Right ventricle myocardium superior (tissue), 1 donor: ENCODE data around the gene ACER3. TPM values are rescaled to one million over a fixed set of nuclear protein-coding genes. Genes with fewer than 3 reads are reported as not detected.
A peak's percentile ranks its signal among the peaks of the same experiment; 100 is the strongest.
"Not testable (repeated sequence)": the region's sequence is repeated elsewhere in the genome, so short reads cannot be mapped to it uniquely, and the experiment has no call there.

ENCODE experiments used
- ATAC-seq: fragments of 200-7000 bp; cut with Tn5 transposase; one replicate; pipeline ENCODE4 v1.9.1; 2020; ENCODE audit warnings: mild to moderate bottlenecking; ENCODE audit not compliant: poor library complexity
- DNase-seq: peaks from one replicate; pipeline ENCODE4 v3.0.0-alpha.2; 2020
- intact Hi-C: fragments of 100-400 bp; cut with DNase I; formaldehyde crosslinking; loops from one replicate; pipeline ENCODE4 v1.11.2; 2022
- total RNA-seq: library from RNA; stranded (reverse); fragmentation: NEBNext Ultra II Directional; extraction: Animal tissue kit (Norgen Biotek cat#: 25700); gene quantifications from one replicate; pipeline ENCODE4 v1.2.1, GENCODE V29; 2021
- donor health status: DM: no; HTN: yes; CAD: no; lungs with severe emphysema.

Gene ACER3
- total RNA-seq, 1 donor from 2014 or later, result 10.3 TPM

DNA sequence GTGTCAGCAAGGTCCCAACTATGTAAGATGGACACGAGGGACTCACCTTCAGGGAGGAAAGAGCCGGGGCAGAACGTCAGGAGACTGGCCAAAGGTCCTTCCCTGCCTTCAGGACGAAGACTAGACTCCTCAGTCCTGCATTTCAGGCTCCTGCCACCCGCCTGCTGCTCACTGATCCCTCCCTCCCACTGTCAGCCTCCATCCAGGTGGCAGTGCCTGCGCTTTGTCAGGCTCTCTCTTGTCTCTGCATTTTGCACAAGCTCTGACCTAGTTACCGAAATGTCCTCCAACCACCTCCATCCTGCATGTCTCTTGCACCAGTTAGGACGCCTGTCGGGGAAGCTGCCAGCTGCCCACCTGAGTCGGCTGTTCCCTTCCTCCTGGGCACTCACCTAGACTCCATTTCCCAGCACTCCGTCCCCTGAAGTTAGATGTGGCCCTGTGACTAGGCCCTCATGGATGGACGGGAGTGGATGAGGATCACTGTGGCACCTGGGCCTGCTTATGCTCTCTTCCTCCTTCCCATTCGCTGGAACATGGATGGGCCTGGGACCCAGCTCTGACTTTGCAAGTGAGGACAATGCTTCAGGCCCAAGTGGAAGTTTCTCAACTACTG, 181.5 kb downstream of the ACER3 start:
- no peak for DNase-seq
- ATAC-seq, result no peak
- intact Hi-C loops, result no loop called here

DNA sequence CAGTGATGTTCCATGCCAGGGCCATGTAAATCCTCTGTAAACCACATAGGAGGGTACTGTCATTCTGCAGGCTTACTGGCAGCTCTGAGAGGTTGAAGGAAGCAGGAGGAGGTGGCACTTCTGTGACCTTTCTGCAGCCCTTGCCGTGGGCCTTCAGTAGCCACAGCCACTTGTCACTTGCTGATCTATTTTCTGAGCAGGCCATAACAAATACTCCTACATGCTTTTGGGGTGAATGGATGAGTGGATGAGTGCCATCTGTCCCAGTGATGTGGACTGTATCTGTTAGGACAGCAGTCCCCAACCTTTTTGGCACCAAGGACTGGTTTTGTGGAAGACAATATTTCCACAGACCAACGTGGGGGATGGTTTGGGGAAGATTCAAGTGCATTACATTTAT, 183.6 kb downstream of the ACER3 start:
- intact Hi-C loops, result no loop called here
- no peak for DNase-seq

DNA sequence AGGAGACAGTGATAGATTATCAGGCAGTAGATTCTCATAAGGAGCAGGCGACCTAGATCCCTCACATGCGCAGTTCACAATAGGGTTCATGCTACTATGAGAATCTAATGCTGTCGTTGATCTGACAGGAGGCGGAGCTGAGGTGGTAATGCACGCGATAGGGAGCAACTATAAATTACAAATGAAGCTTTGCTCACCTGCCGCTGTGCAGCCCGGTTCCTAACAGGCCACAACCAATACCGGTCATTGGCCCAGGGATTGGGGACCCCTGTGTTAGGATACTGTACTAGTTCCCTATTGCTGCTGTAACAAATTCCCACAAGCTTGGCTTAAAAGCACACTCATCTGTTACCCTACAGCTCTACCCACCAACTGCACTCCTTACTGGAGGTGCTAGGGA, 184.2 kb downstream of the ACER3 start:
- intact Hi-C loops, result no loop called here
- DNase-seq (no peak), ATAC-seq (no peak)

More for the DNA sequence above, 183.6 kb downstream of the ACER3 start:
- ATAC-seq, result no peak

DNA sequence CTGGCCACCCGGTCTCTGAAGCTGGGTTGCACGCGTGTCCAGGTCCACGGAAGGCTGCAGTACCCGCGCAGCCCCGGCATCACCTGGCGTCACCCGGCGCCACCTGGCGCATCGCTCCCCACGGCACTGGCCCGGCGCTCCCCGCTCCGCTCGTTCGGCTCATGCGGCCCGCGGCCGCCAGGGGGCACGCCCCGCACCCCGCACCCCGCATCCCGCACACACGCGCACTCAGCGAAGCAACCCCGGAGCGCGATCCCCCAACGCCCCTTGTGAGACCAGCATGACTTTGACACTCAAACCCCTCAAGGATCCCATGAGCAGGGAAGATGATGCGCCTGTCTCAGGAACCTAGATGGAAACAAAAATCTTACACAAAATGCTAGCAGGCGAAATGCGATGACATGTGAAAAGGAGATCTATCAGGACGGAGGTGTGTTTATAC, 185.4 kb downstream of the ACER3 start:
- DNase-seq (peak; percentile 55), ATAC-seq (peak; percentile 40)
- intact Hi-C loops, result loop anchor here (2.0 kb wide), 1 partner anchor 45 kb away; no protein-coding TSS in a partner anchor

DNA sequence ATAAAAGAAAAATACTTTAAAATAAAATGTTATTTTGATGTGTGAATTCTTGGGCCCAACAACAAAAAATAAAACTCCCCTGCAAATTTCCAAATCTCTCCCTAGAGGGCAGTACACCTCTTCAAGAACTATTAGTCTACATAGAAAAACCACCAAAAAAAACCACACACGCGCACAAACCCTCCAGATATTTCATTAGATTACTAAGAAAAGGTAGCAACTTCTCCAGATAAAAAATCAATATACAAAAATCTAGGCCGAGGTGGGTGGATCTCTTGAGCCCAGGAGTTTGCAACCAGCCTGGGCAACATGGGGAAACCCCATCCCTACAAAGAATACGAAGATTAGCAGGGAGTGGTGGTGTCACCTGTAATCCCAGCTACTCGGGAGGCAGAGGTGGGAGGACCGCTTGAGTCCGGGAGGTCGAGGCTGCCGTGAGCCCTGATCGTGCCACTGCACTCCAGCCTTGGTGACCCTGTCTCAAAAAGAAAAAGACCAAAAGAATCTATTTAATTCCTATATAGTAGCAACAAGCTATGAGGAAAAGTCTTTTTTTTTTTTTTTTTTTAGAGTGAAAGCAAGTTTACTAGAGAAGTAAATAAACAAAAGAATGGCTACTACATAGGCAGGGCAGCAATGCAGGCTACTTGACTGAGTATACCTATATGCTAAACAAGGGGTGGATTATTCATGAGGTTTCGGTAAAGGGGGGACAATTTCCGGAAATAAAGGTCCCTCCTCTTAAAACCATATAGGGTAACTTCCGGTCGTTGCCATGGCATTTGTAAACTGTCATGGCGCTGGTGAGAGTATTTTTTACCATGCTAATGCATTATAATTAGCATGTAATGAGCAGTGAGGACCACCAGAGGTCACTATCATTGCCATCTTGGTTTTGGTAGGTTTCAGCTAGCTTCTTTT, 186.5 kb downstream of the ACER3 start:
- no peak for DNase-seq
- ATAC-seq, result peak; percentile 96
- intact Hi-C loops, result loop anchor here (2.0 kb wide), 1 partner anchor 44 kb away; no protein-coding TSS in a partner anchor

DNA sequence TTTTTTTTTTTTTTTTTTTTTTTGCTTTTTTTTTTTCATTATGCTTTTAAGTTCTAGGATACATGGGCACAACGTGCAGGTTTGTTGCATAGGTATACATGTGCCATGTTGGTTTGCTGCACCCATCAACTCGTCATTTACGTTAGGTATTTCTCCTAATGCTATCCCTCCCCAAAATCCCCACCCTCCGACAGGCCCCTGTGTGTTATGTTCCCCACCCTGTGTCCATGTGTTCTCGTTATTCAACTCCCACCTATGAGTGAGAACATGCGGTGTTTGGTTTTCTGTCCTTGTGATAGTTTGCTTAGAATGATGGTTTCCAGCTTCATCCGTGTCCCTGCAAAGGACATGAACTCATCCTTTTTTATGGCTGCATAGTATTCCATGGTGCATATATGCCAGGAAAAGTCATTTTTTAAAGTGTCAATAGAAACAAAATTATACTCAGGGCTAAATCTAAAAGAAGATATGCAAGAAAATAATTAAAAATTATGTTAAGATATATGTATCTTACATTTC, 187.3 kb downstream of the ACER3 start:
- not testable (repeated sequence) for DNase-seq, ATAC-seq
- intact Hi-C loops, result loop anchor here (2.0 kb wide), 1 partner anchor 43 kb away; no protein-coding TSS in a partner anchor

DNA sequence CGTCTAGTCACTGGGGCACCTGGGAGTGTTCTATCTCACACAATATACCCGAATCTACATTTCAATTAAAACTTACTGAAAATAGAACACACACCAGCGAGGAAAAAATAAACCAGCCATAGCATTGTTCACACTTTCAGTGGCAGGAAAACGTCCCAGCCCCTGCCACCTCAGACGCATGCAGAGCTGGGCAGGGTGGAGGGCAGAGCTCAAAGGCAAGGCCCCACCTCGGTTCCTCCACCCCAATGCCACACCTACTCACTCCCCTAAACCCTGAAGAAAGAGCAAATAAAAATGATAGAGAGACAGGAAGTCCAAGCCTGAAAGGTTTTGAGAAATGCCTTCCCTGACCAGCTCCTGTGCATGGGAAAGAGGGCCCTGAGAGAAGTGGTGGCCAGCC, 188.3 kb downstream of the ACER3 start:
- DNase-seq, result no peak
- intact Hi-C loops, result no loop called here
- ATAC-seq, result no peak

DNA sequence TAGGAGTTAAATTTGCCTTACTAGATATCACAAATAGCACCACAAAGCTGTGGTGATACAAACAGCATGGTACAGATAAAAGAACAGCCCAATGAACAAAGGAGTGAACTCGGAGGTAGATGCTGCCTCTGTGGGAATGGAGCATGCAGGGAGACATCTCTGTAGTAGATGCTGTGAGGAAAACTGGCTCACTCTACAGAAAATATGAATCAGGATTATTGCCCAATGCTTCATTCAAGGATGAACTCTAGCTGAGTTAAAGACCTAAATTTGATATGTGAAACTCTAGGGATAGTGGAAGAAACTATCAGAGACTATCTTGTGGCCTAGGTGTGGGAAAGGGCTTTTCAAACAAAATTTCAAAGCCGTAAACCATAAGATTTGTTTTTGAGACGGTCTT, 190.8 kb downstream of the ACER3 start:
- DNase-seq (no peak), ATAC-seq (no peak)
- intact Hi-C loops, result no loop called here

DNA sequence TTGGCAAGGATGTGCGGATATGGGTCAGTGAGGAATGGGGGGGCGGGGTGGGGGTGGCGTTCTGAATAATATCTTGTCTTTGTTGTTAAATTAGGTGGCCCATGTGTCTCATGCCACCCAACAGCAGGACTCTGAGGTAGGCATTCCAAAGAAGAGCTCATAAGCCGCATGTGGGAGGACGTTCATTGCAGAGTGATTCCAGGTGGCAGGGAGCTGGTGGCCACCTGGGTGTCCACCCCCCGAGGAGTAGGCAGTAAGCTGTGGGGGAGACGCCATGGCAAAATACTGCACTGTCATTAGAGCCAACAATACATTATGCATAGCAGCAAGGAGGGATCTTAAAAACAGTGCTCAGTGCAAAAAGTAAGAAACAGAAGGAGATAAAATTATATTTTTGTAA, 191.8 kb downstream of the ACER3 start:
- DNase-seq (no peak), ATAC-seq (no peak)
- intact Hi-C loops, result no loop called here

DNA sequence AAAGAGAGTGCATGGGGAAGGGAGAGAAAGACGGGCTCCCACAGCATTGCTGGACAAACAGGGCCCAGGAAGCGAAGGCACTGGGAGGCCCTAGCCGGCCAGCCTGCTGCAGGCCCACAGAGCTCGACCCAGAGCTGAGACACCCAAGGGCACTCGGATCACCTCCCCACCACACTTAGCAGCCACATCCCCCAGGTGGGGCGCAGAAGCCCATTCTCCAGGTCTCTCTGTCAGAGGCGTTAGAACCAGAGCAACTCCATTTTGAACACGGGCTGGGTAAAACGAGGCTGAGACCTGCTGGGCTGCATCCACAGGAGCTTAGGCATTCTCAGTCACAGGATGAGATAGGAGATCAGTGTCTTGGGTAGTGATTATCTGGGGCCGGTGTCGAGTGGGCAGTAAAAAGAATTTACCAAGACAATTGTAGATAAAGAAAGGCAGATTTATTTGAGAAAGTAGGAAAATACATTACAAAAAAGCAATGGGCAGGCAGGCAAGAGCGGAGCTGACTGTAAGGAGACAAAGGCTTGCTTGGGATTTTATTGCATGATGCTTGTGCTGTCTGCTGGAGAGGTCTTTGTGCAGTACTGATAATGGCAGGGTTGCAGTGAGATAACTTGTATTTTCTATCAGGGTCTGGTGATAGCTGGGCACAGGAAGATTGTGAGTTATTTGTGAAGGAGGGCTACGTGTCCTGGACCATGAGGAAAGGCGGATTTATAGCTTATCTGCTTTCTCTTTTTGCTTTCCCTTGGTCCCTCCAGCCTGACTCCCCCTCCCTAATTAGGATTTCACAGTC, 192.7 kb downstream of the ACER3 start:
- intact Hi-C loops, result no loop called here
- no peak for ATAC-seq
- DNase-seq, result no peak

DNA sequence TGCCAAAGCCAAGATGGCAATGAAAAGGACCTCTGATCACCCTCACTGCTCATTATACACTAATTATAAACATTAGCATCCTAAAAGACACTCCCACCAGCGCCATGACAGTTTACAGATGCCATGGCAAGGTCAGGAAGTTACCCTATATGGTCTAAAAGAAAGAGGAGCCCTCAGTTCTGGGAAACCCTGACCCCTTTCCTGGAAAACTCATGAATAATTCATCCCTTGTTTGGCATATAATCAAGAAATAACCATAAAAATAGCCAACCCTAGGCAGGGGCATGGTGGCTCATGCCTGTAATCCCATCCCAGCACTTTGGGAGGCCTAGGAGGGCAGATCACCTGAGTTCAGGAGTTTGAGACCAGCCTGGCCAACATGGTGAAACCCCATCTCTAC, 193.4 kb downstream of the ACER3 start:
- intact Hi-C loops, result no loop called here
- DNase-seq (no peak), ATAC-seq (no peak)

DNA sequence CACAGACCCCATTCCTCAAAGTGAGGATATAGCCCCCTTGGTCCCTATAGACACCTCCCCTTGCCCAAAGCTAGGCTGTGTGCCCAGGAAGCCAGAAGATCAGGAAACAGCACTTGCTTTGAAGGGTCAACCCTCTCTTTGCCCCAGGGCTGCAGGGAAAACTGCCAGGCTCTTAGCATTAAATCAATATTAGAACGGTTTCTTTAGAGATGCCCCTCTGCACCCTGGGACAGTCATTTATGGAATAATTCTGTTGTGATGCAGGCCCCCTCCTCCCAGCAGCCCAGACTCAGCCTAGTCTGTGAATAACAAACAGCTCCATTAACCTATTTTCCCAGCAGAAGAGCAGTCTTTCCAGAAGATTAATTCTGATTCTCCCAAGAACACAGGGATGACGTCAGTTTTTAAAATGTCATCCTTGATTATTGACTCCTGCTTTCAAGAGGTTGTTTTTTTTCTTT, 194.4 kb downstream of the ACER3 start:
- ATAC-seq, result no peak
- no peak for DNase-seq
- intact Hi-C loops, result no loop called here

DNA sequence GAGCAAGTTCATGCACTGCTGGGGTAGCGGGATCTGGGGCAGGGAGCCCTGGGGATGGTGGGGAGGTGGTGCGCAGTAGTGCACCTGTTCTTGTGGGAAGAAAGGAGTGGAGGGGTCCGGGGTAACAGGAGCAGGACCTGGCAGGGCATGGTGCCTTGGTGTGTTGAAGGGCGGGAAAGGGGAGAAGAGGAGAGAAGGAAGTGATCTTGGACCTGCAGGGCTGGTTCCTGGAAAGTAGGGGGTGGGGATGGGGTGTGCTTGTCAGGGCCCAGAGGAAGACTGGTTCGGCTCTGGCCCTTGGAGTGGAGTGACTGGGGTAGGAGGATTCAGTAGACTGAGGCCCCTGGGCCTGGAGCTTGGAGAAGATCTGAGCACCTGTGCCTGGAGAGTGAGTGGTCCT, 195.2 kb downstream of the ACER3 start:
- intact Hi-C loops, result no loop called here
- no peak for DNase-seq
- ATAC-seq, result no peak

DNA sequence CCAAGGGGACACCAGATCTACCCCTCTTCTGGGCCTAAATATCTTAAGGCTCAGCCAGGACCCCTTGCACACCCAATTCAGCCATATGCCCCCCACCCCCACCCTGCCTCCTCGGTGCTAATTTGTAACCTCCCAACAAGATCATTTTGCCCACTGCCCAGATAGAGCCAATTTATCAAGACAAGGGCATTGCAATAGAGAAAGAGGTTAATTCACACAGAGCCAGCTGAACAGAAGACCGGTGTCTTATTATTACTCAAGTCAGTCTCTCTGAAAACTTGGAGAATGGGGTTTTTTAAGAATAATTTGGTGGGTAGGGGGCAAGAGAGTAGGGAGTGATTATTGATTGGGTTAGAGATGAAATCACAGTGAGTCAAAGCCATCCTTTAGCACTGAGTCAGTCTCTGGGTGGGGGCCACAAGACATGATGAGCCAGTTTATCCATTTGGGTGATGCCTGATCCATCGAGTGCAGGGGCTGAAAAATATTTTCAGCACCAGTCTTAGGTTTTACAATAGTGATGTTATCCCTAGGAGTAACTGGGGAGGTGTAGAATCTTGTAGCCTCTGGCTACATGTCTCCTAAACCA, 196.2 kb downstream of the ACER3 start:
- intact Hi-C loops, result no loop called here
- DNase-seq (no peak), ATAC-seq (no peak)

DNA sequence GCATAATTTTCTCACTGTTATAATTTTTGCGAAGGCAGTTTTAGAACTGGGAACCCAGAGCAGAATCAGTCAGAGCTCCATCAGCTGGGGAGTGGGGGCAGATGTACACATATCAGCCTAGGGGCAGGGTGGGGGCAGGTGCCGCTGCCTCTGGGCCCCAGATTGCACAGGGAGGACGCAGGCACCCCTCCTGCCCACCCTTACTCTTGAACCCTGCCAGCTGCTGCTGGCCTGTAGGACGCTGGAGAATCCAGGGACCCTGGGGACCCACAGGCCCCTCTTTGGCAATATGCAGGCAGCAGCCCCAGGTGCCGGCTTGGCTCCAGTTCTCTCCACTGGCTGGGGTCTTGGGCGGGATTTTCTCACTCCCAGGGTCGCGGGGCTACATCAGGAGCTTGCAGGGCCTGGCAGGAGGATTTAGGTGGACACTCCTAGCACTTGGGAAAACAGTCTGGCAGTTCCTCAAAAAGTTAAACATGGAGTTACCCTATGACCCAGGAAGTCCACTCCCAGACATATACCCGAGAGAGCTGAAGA, 197.3 kb downstream of the ACER3 start:
- intact Hi-C loops, result no loop called here
- DNase-seq, result no peak
- ATAC-seq, result no peak

DNA sequence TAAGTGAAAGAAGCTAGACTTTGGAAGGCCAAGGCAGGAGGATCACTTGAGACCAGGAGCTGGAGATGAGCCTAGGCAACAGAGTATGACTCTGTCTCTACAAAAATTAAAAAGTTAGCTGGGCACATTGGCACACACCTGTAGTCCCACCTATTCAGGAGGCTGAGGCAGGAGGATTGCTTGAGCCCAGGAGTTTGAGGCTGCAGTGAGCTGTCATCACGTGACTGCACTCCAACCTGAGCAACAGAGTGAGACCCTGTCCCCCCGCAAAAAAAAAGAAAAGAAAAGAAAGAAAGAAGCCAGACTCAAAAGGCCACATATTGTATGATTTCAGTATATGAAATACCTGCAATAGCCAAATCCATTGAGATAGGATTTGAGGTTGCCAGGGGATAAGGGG, 198.2 kb downstream of the ACER3 start:
- ATAC-seq (no peak), DNase-seq (no peak)
- intact Hi-C loops, result no loop called here

DNA sequence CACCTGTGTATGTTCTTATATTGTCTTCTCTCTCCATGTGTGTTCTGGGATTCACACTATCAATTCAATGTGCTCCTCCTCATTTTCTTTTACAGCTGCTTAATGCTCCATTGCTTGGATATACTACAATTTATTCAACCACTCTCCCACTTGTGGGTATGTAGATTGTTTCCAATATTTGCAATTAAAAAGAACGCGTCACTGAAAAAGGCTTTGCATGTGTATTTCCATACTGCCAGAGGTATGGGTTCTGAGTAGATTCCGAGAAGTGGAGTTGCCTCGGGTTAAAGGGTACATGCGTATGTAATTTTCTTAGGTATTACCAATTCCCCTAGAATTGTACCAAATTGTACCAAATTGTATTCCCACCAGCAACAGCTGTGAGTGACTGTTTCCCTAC, 199.1 kb downstream of the ACER3 start:
- intact Hi-C loops, result no loop called here
- DNase-seq (no peak), ATAC-seq (no peak)

DNA sequence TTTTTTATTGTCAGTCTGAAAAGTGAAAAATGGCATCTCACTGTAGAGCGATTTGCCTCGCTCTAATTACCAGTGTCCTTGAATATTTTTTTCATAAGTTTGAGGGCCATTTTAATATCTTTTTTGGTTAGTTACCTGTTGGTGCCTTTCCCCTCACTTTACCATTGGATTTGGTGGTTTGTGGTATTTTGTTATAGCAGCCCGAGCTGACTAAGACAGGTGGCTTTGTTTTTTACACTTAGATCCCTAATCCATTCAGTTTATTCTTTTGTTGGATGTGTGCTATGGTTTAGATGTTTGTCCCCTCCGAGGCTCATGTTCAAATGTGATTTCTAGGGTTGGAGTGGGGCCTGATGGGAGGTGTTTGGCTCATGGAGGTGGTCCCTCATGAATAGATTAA, 199.5 kb downstream of the ACER3 start:
- intact Hi-C loops, result no loop called here
- DNase-seq (no peak), ATAC-seq (no peak)
